WTC11 (cell line): ENCODE measurements around the gene CCDC92. TPM values are rescaled to one million over a fixed set of nuclear protein-coding genes. Genes with fewer than 3 reads are reported as not detected.

ENCODE experiments used
- ATAC-seq: fragments of 200-7000 bp; cut with Tn5 transposase; 2 replicates; pipeline ENCODE4 v1.10.0; 2021; ENCODE audit warnings: mild to moderate bottlenecking, moderate library complexity
- CTCF ChIA-PET: fragments of 300-600 bp; sonication (Branson Sonifier 250); formaldehyde crosslinking; loops from one replicate; lab custom pipeline; 2021; ENCODE audit warnings: antibody characterized with exemption; lab: Charles Lee
- POLR2A ChIA-PET: fragments of 350-600 bp; sonication (Branson Sonifier 250); formaldehyde crosslinking; loops from one replicate; lab custom pipeline; 2021; ENCODE audit warnings: antibody characterized with exemption; lab: Charles Lee
- DNase-seq: peaks from one replicate; pipeline ENCODE4 v3.0.0; 2021; ENCODE audit warnings: low spot score
- H3K27ac Mint-ChIP-seq: 2 replicates; pipeline ENCODE4 v1.8.0; 2021; ENCODE audit warnings: mixed read lengths
- H3K27me3 Mint-ChIP-seq: 2 replicates; pipeline ENCODE4 v1.8.0; 2021; ENCODE audit warnings: low read depth, mild to moderate bottlenecking, moderate library complexity, mixed read lengths
- H3K36me3 Mint-ChIP-seq: 2 replicates; pipeline ENCODE4 v1.8.0; 2021; ENCODE audit warnings: mixed read lengths
- H3K4me1 Mint-ChIP-seq: 2 replicates; pipeline ENCODE4 v1.8.0; 2022; ENCODE audit warnings: mixed read lengths
- H3K4me3 Mint-ChIP-seq: 2 replicates; pipeline ENCODE4 v1.8.0; 2021; ENCODE audit warnings: mild to moderate bottlenecking, moderate library complexity, mixed read lengths
- H3K9me3 Mint-ChIP-seq: 2 replicates; pipeline ENCODE4 v1.8.0; 2021; ENCODE audit warnings: mixed read lengths
- CBFB ChIP-seq: sonication (generic); formaldehyde crosslinking; IDR thresholded peaks from 2 replicates; pipeline ENCODE4 v1.8.1; 2022; ENCODE audit warnings: mild to moderate bottlenecking, low read depth, missing genetic modification reagents
- CREB1 ChIP-seq: sonication (generic); formaldehyde crosslinking; IDR thresholded peaks from 2 replicates; pipeline ENCODE4 v1.8.0; 2023; ENCODE audit warnings: mild to moderate bottlenecking, missing genetic modification reagents
- EMX1 ChIP-seq: fragments of 250-450 bp; sonication (Bioruptor Pico); IDR thresholded peaks from 2 replicates; pipeline ENCODE4 v1.8.0; 2021; ENCODE audit warnings: mild to moderate bottlenecking
- FOXK1 ChIP-seq: sonication (generic); formaldehyde crosslinking; IDR thresholded peaks from 2 replicates; pipeline ENCODE4 v1.8.0; 2022; ENCODE audit warnings: mild to moderate bottlenecking, moderate library complexity, missing genetic modification reagents
- NFYB ChIP-seq: sonication (generic); formaldehyde crosslinking; conservative IDR thresholded peaks from 2 replicates; pipeline ENCODE4 v1.8.0; 2022; ENCODE audit warnings: low read depth, missing genetic modification reagents
- NR2C2 ChIP-seq: sonication (generic); formaldehyde crosslinking; IDR thresholded peaks from 2 replicates; pipeline ENCODE4 v1.8.0; 2022; ENCODE audit warnings: mild to moderate bottlenecking, missing genetic modification reagents
- RELA ChIP-seq: sonication (generic); formaldehyde crosslinking; IDR thresholded peaks from 2 replicates; pipeline ENCODE4 v1.8.1; 2022; ENCODE audit warnings: missing genetic modification reagents, mild to moderate bottlenecking, borderline replicate concordance
- RORB ChIP-seq: fragments of 250-450 bp; sonication (Bioruptor Pico); IDR thresholded peaks from 2 replicates; pipeline ENCODE4 v1.9.0; 2021; ENCODE audit warnings: mild to moderate bottlenecking
- SOX15 ChIP-seq: fragments of 250-450 bp; sonication (Bioruptor Pico); IDR thresholded peaks from 2 replicates; pipeline ENCODE4 v1.9.0; 2021; ENCODE audit warnings: mild to moderate bottlenecking
- ZNF138 ChIP-seq: sonication (generic); formaldehyde crosslinking; conservative IDR thresholded peaks from 2 replicates; pipeline ENCODE4 v1.8.1; 2022; ENCODE audit warnings: mild to moderate bottlenecking, moderate library complexity, missing genetic modification reagents
- ZNF219 ChIP-seq: sonication (generic); formaldehyde crosslinking; IDR thresholded peaks from 2 replicates; pipeline ENCODE4 v1.8.0; 2023; ENCODE audit warnings: missing genetic modification reagents, mild to moderate bottlenecking, borderline replicate concordance
- ZNF232 ChIP-seq: sonication (generic); formaldehyde crosslinking; IDR thresholded peaks from 2 replicates; pipeline ENCODE4 v1.8.0; 2022; ENCODE audit warnings: mild to moderate bottlenecking, missing genetic modification reagents
- ZNF416 ChIP-seq: fragments of 250-450 bp; sonication (Bioruptor Pico); IDR thresholded peaks from 2 replicates; pipeline ENCODE4 v1.9.0; 2021; ENCODE audit warnings: mild to moderate bottlenecking, inconsistent platforms
- total RNA-seq: library from RNA; stranded (reverse); gene quantifications from 3 replicates; pipeline ENCODE4 v1.2.3, GENCODE V29; 2021
- TF ChIP-seq, protein P1 (sequence below): sonication (generic); formaldehyde crosslinking; IDR thresholded peaks from 2 replicates; pipeline ENCODE4 v1.8.1; 2023; ENCODE audit warnings: mild to moderate bottlenecking, missing genetic modification reagents, moderate library complexity
- TF ChIP-seq, protein P2 (sequence below): fragments of 250-450 bp; sonication (Bioruptor Pico); IDR thresholded peaks from 2 replicates; pipeline ENCODE4 v1.9.0; 2021; ENCODE audit warnings: mild to moderate bottlenecking
- TF ChIP-seq, protein P3 (sequence below): sonication (generic); formaldehyde crosslinking; IDR thresholded peaks from 2 replicates; pipeline ENCODE4 v1.8.1; 2023; ENCODE audit warnings: mild to moderate bottlenecking, moderate library complexity, missing genetic modification reagents
- TF ChIP-seq, protein P4 (sequence below): sonication (generic); formaldehyde crosslinking; IDR thresholded peaks from 2 replicates; pipeline ENCODE4 v1.8.1; 2023; ENCODE audit warnings: mild to moderate bottlenecking, missing genetic modification reagents, borderline replicate concordance
- TF ChIP-seq, protein P5 (sequence below): sonication (generic); formaldehyde crosslinking; IDR thresholded peaks from 2 replicates; pipeline ENCODE4 v1.8.0; 2022; ENCODE audit warnings: mild to moderate bottlenecking, missing genetic modification reagents
- TF ChIP-seq, protein P6 (sequence below): sonication (generic); formaldehyde crosslinking; IDR thresholded peaks from 2 replicates; pipeline ENCODE4 v1.8.1; 2023; ENCODE audit warnings: mild to moderate bottlenecking, missing genetic modification reagents, moderate library complexity
- TF ChIP-seq, protein P7 (sequence below): sonication (generic); formaldehyde crosslinking; IDR thresholded peaks from 2 replicates; pipeline ENCODE4 v1.8.1; 2023; ENCODE audit warnings: mild to moderate bottlenecking, missing genetic modification reagents
- TF ChIP-seq, protein P8 (sequence below): sonication (generic); formaldehyde crosslinking; conservative IDR thresholded peaks from 2 replicates; pipeline ENCODE4 v1.8.1; 2022; ENCODE audit warnings: mild to moderate bottlenecking, missing genetic modification reagents
- TF ChIP-seq, protein P9 (sequence below): fragments of 250-450 bp; sonication (Bioruptor Pico); IDR thresholded peaks from 2 replicates; pipeline ENCODE4 v1.9.0; 2021; ENCODE audit warnings: moderate library complexity, mild to moderate bottlenecking, inconsistent platforms, borderline replicate concordance

CCDC92 gene
- total RNA-seq, 1 experiment from 2014 or later, result 2.7 TPM

DNA sequence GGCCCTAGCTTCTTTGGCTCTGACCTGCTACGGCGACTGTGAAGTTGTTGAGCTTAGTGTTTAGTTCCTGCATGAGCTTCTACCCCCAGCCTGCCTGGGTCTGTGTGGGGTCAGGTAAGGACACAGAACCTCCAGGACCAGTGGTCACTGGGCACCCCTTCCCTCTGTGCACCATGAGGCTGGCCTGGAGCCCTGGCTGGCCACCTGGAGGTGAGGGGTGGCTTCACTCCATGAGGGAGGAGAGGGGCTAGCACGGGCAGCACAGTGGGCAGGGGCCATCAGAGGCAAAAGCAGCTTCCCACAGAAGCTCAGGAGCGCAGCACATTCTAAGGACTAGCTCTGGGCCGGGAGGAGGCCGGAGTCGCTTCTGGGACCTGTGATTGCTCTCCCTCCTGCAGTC lies 36.7 kb downstream of the CCDC92 start:
- no peak overlapping the region for H3K27ac Mint-ChIP-seq
- ATAC-seq (no peak), DNase-seq (no peak)
- H3K36me3 Mint-ChIP-seq, result no peaks in the 10 kb centered on the region
- CTCF ChIA-PET, result interaction anchor here (1.6 kb wide), 1 partner anchor 10 kb away, joined by 5 read pairs; no protein-coding TSS in a partner anchor
- POLR2A ChIA-PET, result no interaction called here
- H3K27me3 Mint-ChIP-seq, result peaks cover 3% of the 10 kb centered on the region
- no peak overlapping the region for H3K4me3 Mint-ChIP-seq
- H3K4me1 Mint-ChIP-seq, result no peaks in the 10 kb centered on the region
- H3K9me3 Mint-ChIP-seq, result no peaks in the 10 kb centered on the region
- TF ChIP-seq, protein P1, sequence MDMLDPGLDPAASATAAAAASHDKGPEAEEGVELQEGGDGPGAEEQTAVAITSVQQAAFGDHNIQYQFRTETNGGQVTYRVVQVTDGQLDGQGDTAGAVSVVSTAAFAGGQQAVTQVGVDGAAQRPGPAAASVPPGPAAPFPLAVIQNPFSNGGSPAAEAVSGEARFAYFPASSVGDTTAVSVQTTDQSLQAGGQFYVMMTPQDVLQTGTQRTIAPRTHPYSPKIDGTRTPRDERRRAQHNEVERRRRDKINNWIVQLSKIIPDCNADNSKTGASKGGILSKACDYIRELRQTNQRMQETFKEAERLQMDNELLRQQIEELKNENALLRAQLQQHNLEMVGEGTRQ, result no peak
- TF ChIP-seq NR2C2 (CRISPR knock-in tag) (no peak), CREB1 (no peak), EMX1 (CRISPR knock-in tag) (no peak), NFYB (no peak), SOX15 (CRISPR knock-in tag) (no peak), ZNF416 (CRISPR knock-in tag) (no peak), ZNF232 (CRISPR knock-in tag) (no peak)
- TF ChIP-seq, protein P2, sequence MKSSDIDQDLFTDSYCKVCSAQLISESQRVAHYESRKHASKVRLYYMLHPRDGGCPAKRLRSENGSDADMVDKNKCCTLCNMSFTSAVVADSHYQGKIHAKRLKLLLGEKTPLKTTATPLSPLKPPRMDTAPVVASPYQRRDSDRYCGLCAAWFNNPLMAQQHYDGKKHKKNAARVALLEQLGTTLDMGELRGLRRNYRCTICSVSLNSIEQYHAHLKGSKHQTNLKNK (CRISPR knock-in tag), result no peak
- TF ChIP-seq, protein P3, sequence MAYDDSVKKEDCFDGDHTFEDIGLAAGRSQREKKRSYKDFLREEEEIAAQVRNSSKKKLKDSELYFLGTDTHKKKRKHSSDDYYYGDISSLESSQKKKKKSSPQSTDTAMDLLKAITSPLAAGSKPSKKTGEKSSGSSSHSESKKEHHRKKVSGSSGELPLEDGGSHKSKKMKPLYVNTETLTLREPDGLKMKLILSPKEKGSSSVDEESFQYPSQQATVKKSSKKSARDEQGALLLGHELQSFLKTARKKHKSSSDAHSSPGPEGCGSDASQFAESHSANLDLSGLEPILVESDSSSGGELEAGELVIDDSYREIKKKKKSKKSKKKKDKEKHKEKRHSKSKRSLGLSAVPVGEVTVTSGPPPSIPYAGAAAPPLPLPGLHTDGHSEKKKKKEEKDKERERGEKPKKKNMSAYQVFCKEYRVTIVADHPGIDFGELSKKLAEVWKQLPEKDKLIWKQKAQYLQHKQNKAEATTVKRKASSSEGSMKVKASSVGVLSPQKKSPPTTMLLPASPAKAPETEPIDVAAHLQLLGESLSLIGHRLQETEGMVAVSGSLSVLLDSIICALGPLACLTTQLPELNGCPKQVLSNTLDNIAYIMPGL (CRISPR knock-in tag), result no peak
- TF ChIP-seq, protein P4, sequence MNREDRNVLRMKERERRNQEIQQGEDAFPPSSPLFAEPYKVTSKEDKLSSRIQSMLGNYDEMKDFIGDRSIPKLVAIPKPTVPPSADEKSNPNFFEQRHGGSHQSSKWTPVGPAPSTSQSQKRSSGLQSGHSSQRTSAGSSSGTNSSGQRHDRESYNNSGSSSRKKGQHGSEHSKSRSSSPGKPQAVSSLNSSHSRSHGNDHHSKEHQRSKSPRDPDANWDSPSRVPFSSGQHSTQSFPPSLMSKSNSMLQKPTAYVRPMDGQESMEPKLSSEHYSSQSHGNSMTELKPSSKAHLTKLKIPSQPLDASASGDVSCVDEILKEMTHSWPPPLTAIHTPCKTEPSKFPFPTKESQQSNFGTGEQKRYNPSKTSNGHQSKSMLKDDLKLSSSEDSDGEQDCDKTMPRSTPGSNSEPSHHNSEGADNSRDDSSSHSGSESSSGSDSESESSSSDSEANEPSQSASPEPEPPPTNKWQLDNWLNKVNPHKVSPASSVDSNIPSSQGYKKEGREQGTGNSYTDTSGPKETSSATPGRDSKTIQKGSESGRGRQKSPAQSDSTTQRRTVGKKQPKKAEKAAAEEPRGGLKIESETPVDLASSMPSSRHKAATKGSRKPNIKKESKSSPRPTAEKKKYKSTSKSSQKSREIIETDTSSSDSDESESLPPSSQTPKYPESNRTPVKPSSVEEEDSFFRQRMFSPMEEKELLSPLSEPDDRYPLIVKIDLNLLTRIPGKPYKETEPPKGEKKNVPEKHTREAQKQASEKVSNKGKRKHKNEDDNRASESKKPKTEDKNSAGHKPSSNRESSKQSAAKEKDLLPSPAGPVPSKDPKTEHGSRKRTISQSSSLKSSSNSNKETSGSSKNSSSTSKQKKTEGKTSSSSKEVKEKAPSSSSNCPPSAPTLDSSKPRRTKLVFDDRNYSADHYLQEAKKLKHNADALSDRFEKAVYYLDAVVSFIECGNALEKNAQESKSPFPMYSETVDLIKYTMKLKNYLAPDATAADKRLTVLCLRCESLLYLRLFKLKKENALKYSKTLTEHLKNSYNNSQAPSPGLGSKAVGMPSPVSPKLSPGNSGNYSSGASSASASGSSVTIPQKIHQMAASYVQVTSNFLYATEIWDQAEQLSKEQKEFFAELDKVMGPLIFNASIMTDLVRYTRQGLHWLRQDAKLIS (CRISPR knock-in tag), result no peak
- TF ChIP-seq, protein P5, sequence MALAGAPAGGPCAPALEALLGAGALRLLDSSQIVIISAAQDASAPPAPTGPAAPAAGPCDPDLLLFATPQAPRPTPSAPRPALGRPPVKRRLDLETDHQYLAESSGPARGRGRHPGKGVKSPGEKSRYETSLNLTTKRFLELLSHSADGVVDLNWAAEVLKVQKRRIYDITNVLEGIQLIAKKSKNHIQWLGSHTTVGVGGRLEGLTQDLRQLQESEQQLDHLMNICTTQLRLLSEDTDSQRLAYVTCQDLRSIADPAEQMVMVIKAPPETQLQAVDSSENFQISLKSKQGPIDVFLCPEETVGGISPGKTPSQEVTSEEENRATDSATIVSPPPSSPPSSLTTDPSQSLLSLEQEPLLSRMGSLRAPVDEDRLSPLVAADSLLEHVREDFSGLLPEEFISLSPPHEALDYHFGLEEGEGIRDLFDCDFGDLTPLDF (CRISPR knock-in tag), result no peak

DNA sequence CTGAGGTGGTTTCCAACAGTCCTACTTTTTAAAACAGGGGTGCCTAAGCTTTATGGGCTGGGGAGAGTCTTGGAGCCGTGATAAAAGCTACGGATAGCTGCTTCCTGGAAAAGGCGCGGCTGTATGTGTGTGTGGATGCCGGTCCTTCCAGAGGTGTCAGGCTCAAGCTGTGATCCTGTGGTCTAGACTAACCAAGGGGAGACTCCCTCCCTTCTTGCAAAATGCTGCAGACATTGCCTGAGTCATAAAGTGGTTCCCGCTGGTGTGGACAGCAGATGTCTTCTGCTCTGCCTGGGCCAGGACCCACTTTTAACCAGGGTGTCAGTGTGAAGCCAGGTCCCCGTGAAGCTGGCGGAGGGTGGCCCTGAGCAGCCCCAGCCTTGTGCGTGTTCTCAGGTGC lies 37.8 kb downstream of the CCDC92 start:
- ATAC-seq, result no peak
- no peak overlapping the region for H3K4me3 Mint-ChIP-seq
- no peaks in the 10 kb centered on the region for H3K4me1 Mint-ChIP-seq
- no peak for DNase-seq
- no peaks in the 10 kb centered on the region for H3K9me3 Mint-ChIP-seq
- POLR2A ChIA-PET, result no interaction called here
- CTCF ChIA-PET, result interaction anchor here (1.5 kb wide), 1 partner anchor 98 kb away, joined by 4 read pairs; no protein-coding TSS in a partner anchor
- peaks cover 3% of the 10 kb centered on the region for H3K27me3 Mint-ChIP-seq
- H3K27ac Mint-ChIP-seq, result no peak overlapping the region
- H3K36me3 Mint-ChIP-seq, result no peaks in the 10 kb centered on the region
- TF ChIP-seq RELA (CRISPR knock-in tag) (no peak), ZNF232 (CRISPR knock-in tag) (no peak), CBFB (CRISPR knock-in tag) (no peak), ZNF138 (CRISPR knock-in tag) (no peak), ZNF219 (CRISPR knock-in tag) (no peak), FOXK1 (no peak), RORB (CRISPR knock-in tag) (no peak)
- TF ChIP-seq, protein P6, sequence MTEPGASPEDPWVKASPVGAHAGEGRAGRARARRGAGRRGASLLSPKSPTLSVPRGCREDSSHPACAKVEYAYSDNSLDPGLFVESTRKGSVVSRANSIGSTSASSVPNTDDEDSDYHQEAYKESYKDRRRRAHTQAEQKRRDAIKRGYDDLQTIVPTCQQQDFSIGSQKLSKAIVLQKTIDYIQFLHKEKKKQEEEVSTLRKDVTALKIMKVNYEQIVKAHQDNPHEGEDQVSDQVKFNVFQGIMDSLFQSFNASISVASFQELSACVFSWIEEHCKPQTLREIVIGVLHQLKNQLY (CRISPR knock-in tag), result no peak
- TF ChIP-seq, protein P7, sequence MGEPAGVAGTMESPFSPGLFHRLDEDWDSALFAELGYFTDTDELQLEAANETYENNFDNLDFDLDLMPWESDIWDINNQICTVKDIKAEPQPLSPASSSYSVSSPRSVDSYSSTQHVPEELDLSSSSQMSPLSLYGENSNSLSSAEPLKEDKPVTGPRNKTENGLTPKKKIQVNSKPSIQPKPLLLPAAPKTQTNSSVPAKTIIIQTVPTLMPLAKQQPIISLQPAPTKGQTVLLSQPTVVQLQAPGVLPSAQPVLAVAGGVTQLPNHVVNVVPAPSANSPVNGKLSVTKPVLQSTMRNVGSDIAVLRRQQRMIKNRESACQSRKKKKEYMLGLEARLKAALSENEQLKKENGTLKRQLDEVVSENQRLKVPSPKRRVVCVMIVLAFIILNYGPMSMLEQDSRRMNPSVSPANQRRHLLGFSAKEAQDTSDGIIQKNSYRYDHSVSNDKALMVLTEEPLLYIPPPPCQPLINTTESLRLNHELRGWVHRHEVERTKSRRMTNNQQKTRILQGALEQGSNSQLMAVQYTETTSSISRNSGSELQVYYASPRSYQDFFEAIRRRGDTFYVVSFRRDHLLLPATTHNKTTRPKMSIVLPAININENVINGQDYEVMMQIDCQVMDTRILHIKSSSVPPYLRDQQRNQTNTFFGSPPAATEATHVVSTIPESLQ (CRISPR knock-in tag), result no peak
- TF ChIP-seq, protein P8, sequence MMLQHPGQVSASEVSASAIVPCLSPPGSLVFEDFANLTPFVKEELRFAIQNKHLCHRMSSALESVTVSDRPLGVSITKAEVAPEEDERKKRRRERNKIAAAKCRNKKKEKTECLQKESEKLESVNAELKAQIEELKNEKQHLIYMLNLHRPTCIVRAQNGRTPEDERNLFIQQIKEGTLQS (CRISPR knock-in tag), result no peak
- TF ChIP-seq, protein P1, result no peak
- TF ChIP-seq, protein P9, sequence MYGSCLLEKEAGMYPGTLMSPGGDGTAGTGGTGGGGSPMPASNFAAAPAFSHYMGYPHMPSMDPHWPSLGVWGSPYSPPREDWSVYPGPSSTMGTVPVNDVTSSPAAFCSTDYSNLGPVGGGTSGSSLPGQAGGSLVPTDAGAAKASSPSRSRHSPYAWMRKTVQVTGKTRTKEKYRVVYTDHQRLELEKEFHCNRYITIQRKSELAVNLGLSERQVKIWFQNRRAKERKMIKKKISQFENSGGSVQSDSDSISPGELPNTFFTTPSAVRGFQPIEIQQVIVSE (CRISPR knock-in tag), result no peak
- TF ChIP-seq, protein P2 (CRISPR knock-in tag), result no peak
